K562 (cell line): ENCODE data around the gene OCRL. TPM values are rescaled to one million over a fixed set of nuclear protein-coding genes. Genes with fewer than 3 reads are reported as not detected.

Experiments
- CAMTA2 ChIP-seq: fragments of 250-450 bp; sonication (Bioruptor Pico); conservative IDR thresholded peaks from 2 replicates; pipeline ENCODE4 v1.5.1; 2022
- ESRRA ChIP-seq: fragments of 450-650 bp; IDR thresholded peaks from 2 replicates; pipeline ENCODE4 v1.6.1; 2014; ENCODE audit warnings: low read depth, mild to moderate bottlenecking, moderate library complexity, borderline replicate concordance
- FIP1L1 ChIP-seq: fragments of 200-400 bp; formaldehyde crosslinking; IDR thresholded peaks from 2 replicates; pipeline ENCODE4 v1.6.1; 2018; ENCODE audit warnings: mild to moderate bottlenecking, low read depth, low read length; ENCODE audit not compliant: poor library complexity, severe bottlenecking
- FOXJ3 ChIP-seq: sonication (generic); formaldehyde crosslinking; IDR thresholded peaks from 2 replicates; pipeline ENCODE4 v1.4.0; 2020; ENCODE audit warnings: mild to moderate bottlenecking, missing genetic modification reagents
- HDAC8 ChIP-seq: fragments of 450-650 bp; IDR thresholded peaks from 2 replicates; pipeline ENCODE4 v1.6.1; 2016; ENCODE audit warnings: mild to moderate bottlenecking, missing genetic modification characterization, moderate library complexity, missing compliant biosample characterization
- KAT2B ChIP-seq: IDR thresholded peaks from one replicate; pipeline ENCODE4 v1.6.1; 2012; ENCODE audit warnings: low read depth, mild to moderate bottlenecking, control low read depth, inconsistent platforms, low read length, moderate library complexity
- L3MBTL2 ChIP-seq: fragments of 450-650 bp; IDR thresholded peaks from 2 replicates; pipeline ENCODE4 v1.6.1; 2016; ENCODE audit warnings: mild to moderate bottlenecking, moderate library complexity
- LEF1 ChIP-seq: fragments of 450-650 bp; IDR thresholded peaks from 2 replicates; pipeline ENCODE4 v1.6.1; 2016; ENCODE audit warnings: mild to moderate bottlenecking
- MAZ ChIP-seq, 2 experiments: fragments of 450-650 bp in 1 of 2; sonication (generic) in 1 of 2; formaldehyde crosslinking; IDR thresholded peaks in 1 of 2; conservative IDR thresholded peaks in 1 of 2; 2 replicates each; pipeline versions ENCODE4 v1.4.0 to v1.5.0; 2020; ENCODE audit warnings: mild to moderate bottlenecking in 1 of 2, missing genetic modification reagents in 1 of 2
- OTX1 ChIP-seq: fragments of 450-650 bp; formaldehyde crosslinking; IDR thresholded peaks from 2 replicates; pipeline ENCODE4 v1.4.0; 2022; ENCODE audit warnings: mild to moderate bottlenecking
- PHF8 ChIP-seq: fragments of 200-600 bp; sonication (generic); IDR thresholded peaks from 2 replicates; pipeline ENCODE4 v1.6.1; 2012; ENCODE audit warnings: mixed run types, mild to moderate bottlenecking, inconsistent platforms, low read length, moderate library complexity, borderline replicate concordance
- PHTF2 ChIP-seq: fragments of 250-450 bp; sonication (Bioruptor Pico); IDR thresholded peaks from 2 replicates; pipeline ENCODE4 v1.5.0; 2021; ENCODE audit warnings: mild to moderate bottlenecking
- POLR2A ChIP-seq: fragments of 450-650 bp; conservative IDR thresholded peaks from 2 replicates; pipeline ENCODE4 v1.6.1; 2016
- POLR2AphosphoS5 ChIP-seq: IDR thresholded peaks from 2 replicates; pipeline ENCODE4 v1.6.1; 2011; ENCODE audit warnings: mild to moderate bottlenecking, low read depth, low read length, moderate library complexity; ENCODE audit not compliant: control insufficient read depth, insufficient read depth
- POLR2B ChIP-seq: fragments of 450-650 bp; IDR thresholded peaks from 2 replicates; pipeline ENCODE4 v1.6.1; 2018; ENCODE audit warnings: low read depth; ENCODE audit not compliant: partially characterized antibody
- POU5F1 ChIP-seq: fragments of 150-350 bp; IDR thresholded peaks from 2 replicates; pipeline ENCODE4 v1.6.1; 2014; ENCODE audit warnings: borderline replicate concordance, low read length, low read depth, mild to moderate bottlenecking; ENCODE audit not compliant: partially characterized antibody
- RFX1 ChIP-seq: fragments of 450-650 bp; IDR thresholded peaks from 2 replicates; pipeline ENCODE4 v1.6.1; 2016; ENCODE audit warnings: mild to moderate bottlenecking, moderate library complexity
- RNF2 ChIP-seq: sonication (generic); IDR thresholded peaks from 2 replicates; pipeline ENCODE4 v1.6.1; 2016
- SIRT6 ChIP-seq: IDR thresholded peaks from one replicate; pipeline ENCODE4 v1.6.1; 2012; ENCODE audit warnings: low read depth, mild to moderate bottlenecking, control low read depth, inconsistent platforms, low read length, moderate library complexity
- TAF9B ChIP-seq: fragments of 450-650 bp; IDR thresholded peaks from 2 replicates; pipeline ENCODE4 v1.6.1; 2018; ENCODE audit warnings: mild to moderate bottlenecking; ENCODE audit not compliant: partially characterized antibody
- TEAD4 ChIP-seq, 2 experiments: sonication (generic) in 1 of 2; formaldehyde crosslinking in 1 of 2; IDR thresholded peaks; 2 replicates each; pipeline versions ENCODE4 v1.6.1 to v1.8.0; 2012 to 2022; ENCODE audit warnings: borderline replicate concordance in 1 of 2, inconsistent platforms in 1 of 2, low read length in 1 of 2, mild to moderate bottlenecking in 1 of 2, missing genetic modification reagents in 1 of 2
- TFAM ChIP-seq: fragments of 250-450 bp; sonication (Bioruptor Pico); conservative IDR thresholded peaks from 2 replicates; pipeline ENCODE4 v1.5.0; 2021; ENCODE audit warnings: mild to moderate bottlenecking, moderate library complexity
- ZNF134 ChIP-seq: fragments of 250-450 bp; sonication (Bioruptor Pico); conservative IDR thresholded peaks from 2 replicates; pipeline ENCODE4 v1.4.0; 2020
- ZNF384 ChIP-seq: IDR thresholded peaks from 2 replicates; pipeline ENCODE4 v1.6.1; 2012; ENCODE audit warnings: low read depth, low read length, improper control_type of control experiment
- polyA plus RNA-seq, 8 experiments: library from polyadenylated mRNA; depleted of rRNA in 4 of 8; stranded (reverse) in 5 of 8; unstranded in 3 of 8; fragments of >200 nt; fragmentation: Nextera tagmentation in 2 of 8; fragmentation: Illumina TruSeq in 1 of 8; extraction: Ambion mirVana in 2 of 8; extraction: Trizol in 1 of 8; gene quantifications; 2 replicates each; pipeline versions ENCODE4 v1.2.1 to v1.2.3, GENCODE V29; 2011 to 2014; ENCODE audit warnings: inconsistent platforms in 1 of 8, missing spikeins in 1 of 8
- total RNA-seq, 7 experiments: library from RNA; depleted of rRNA in 6 of 7; stranded (reverse); fragments of >200 nt in 6 of 7; fragmentation: Illumina TruSeq in 2 of 7; extraction: Trizol in 2 of 7; gene quantifications; 2 replicates each; pipeline versions ENCODE4 v1.2.1 to v1.2.3, GENCODE V29; 2011 to 2021; ENCODE audit warnings: low replicate concordance in 1 of 7
- TF ChIP-seq, protein P1 (sequence below): fragments of 250-450 bp; sonication (Bioruptor Pico); IDR thresholded peaks from 2 replicates; pipeline ENCODE4 v1.5.0; 2020; ENCODE audit warnings: mild to moderate bottlenecking, borderline replicate concordance

Gene OCRL
- total and polyA plus RNA-seq, 9 of the 15 experiments (the other 6 are each of a cell fraction or from before 2014, with no cell fraction given), result 2.2 to 23.4 (median 11.9) TPM

- TF ChIP-seq, protein P1, sequence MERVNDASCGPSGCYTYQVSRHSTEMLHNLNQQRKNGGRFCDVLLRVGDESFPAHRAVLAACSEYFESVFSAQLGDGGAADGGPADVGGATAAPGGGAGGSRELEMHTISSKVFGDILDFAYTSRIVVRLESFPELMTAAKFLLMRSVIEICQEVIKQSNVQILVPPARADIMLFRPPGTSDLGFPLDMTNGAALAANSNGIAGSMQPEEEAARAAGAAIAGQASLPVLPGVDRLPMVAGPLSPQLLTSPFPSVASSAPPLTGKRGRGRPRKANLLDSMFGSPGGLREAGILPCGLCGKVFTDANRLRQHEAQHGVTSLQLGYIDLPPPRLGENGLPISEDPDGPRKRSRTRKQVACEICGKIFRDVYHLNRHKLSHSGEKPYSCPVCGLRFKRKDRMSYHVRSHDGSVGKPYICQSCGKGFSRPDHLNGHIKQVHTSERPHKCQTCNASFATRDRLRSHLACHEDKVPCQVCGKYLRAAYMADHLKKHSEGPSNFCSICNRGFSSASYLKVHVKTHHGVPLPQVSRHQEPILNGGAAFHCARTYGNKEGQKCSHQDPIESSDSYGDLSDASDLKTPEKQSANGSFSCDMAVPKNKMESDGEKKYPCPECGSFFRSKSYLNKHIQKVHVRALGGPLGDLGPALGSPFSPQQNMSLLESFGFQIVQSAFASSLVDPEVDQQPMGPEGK (CRISPR knock-in tag), result no peak
- TF ChIP-seq ESRRA (peak; percentile 34; the same call in 1 of the 2 replicates), OTX1 (CRISPR knock-in tag) (no peak), PHTF2 (CRISPR knock-in tag) (no peak), LEF1 (no peak), POLR2AphosphoS5 (peak; percentile 53; the same call in 1 of the 2 replicates), HDAC8 (tag) (no peak), POU5F1 (no peak), RNF2 (no peak), PHF8 (peak; percentile 74; the same call in 1 of the 2 replicates), RFX1 (no peak), TFAM (CRISPR knock-in tag) (no peak), KAT2B (no peak), POLR2B (peak; percentile 39), TEAD4 (IDR thresholded peaks at IDR 0.05; ENCODE audit: low read length) (no peak), TEAD4 (CRISPR knock-in tag; IDR thresholded peaks at IDR 0.05; ENCODE audit: borderline replicate concordance) (no peak), POLR2A (peak; percentile 73), ZNF134 (CRISPR knock-in tag) (no peak), FOXJ3 (no peak), TAF9B (no peak), CAMTA2 (CRISPR knock-in tag) (no peak), ZNF384 (no peak), MAZ (CRISPR knock-in tag; conservative IDR thresholded peaks at IDR 0.05 in 1 of 2, IDR thresholded peaks at IDR 0.05 in 1 of 2) (peak; percentile 30 to 84; a peak in 3 of 4 replicates), FIP1L1 (no peak), L3MBTL2 (no peak), SIRT6 (no peak)
Measured at GRCh38 chrX:129540068-129540653, at the start of gene OCRL (continued).
